ENCODE data around the gene SRP68. TPM values are rescaled to one million over a fixed set of nuclear protein-coding genes. Genes with fewer than 3 reads are reported as not detected.

The SRP68 gene
- total RNA-seq, 1 experiment from 2014 or later, result 106 TPM

GRCh38 chr17:76049836-76050537, 22.3 kb downstream of the SRP68 start:
- intact Hi-C loops (cut with micrococcal nuclease), result no loop called here

GRCh38 chr17:76049239-76049638, 23.1 kb downstream of the SRP68 start:
- CTCF ChIA-PET, result interaction anchor here (0.5 kb wide), 1 partner anchor 49 kb away, joined by 3 read pairs; no protein-coding TSS in a partner anchor
- POLR2A ChIA-PET, result interaction anchor here (1.1 to 1.4 kb wide), 2 partner anchors 10 to 22 kb away, joined by 3 to 4 read pairs; partner anchors contain the start of gene EVPL
- intact Hi-C loops (cut with micrococcal nuclease), result no loop called here
- no peak for DNase-seq (ENCODE audit: unreplicated experiment)
- peaks cover 11% of the 10 kb centered on the region for H3K4me1 Mint-ChIP-seq (ENCODE audit: insufficient read depth, unreplicated experiment)
- H3K9me3 Mint-ChIP-seq (ENCODE audit: unreplicated experiment), result peaks cover 5% of the 10 kb centered on the region
- no peaks in the 10 kb centered on the region for H3K27me3 Mint-ChIP-seq (ENCODE audit: insufficient read depth, unreplicated experiment)
- TF ChIP-seq CTCF (IDR thresholded peaks at IDR 0.05; ENCODE audit: unreplicated experiment), result no peak
- H3K36me3 Mint-ChIP-seq (ENCODE audit: insufficient read depth, unreplicated experiment), result peaks cover 89% of the 10 kb centered on the region
- H3K4me3 Mint-ChIP-seq (ENCODE audit: unreplicated experiment), result no peak overlapping the region
- peak overlapping the region; percentile 27 for H3K27ac Mint-ChIP-seq (ENCODE audit: low read depth, unreplicated experiment)
- BruUV-seq (replicated peaks), result no TSS peak

More at GRCh38 chr17:76049836-76050537, 22.3 kb downstream of the SRP68 start:
- BruUV-seq (replicated peaks), result no TSS peak
- no peak for DNase-seq (ENCODE audit: unreplicated experiment)
- Mint-ChIP-seq H3K4me3 (ENCODE audit: unreplicated experiment) (no peak overlapping the region), H3K36me3 (ENCODE audit: insufficient read depth, unreplicated experiment) (peaks cover 88% of the 10 kb centered on the region), H3K27me3 (ENCODE audit: insufficient read depth, unreplicated experiment) (no peaks in the 10 kb centered on the region), H3K4me1 (ENCODE audit: insufficient read depth, unreplicated experiment) (peaks cover 13% of the 10 kb centered on the region), H3K9me3 (ENCODE audit: unreplicated experiment) (peaks cover 5% of the 10 kb centered on the region), H3K27ac (ENCODE audit: low read depth, unreplicated experiment) (no peak overlapping the region)
- CTCF ChIA-PET, result interaction anchor here (0.6 kb wide), 1 partner anchor 304 kb away, joined by 4 read pairs; no protein-coding TSS in a partner anchor
- POLR2A ChIA-PET, result interaction anchor here (1.1 to 1.4 kb wide), 2 partner anchors 11 to 23 kb away, joined by 3 to 4 read pairs; partner anchors contain the start of gene EVPL
- TF ChIP-seq CTCF (IDR thresholded peaks at IDR 0.05; ENCODE audit: unreplicated experiment), result no peak

GRCh38 chr17:76048711-76049110, 23.6 kb downstream of the SRP68 start:
- no peaks in the 10 kb centered on the region for H3K27me3 Mint-ChIP-seq (ENCODE audit: insufficient read depth, unreplicated experiment)
- peak overlapping the region; percentile 27 for H3K27ac Mint-ChIP-seq (ENCODE audit: low read depth, unreplicated experiment)
- POLR2A ChIA-PET, result interaction anchor here (1.1 kb wide), 1 partner anchor 9 kb away, joined by 4 read pairs; no protein-coding TSS in a partner anchor
- no TSS peak for BruUV-seq (replicated peaks)
- H3K4me3 Mint-ChIP-seq (ENCODE audit: unreplicated experiment), result no peak overlapping the region
- intact Hi-C loops (cut with micrococcal nuclease), result no loop called here
- no peak for TF ChIP-seq CTCF (IDR thresholded peaks at IDR 0.05; ENCODE audit: unreplicated experiment)
- peaks cover 6% of the 10 kb centered on the region for H3K4me1 Mint-ChIP-seq (ENCODE audit: insufficient read depth, unreplicated experiment)
- H3K36me3 Mint-ChIP-seq (ENCODE audit: insufficient read depth, unreplicated experiment), result peaks cover 89% of the 10 kb centered on the region
- H3K9me3 Mint-ChIP-seq (ENCODE audit: unreplicated experiment), result no peaks in the 10 kb centered on the region
- DNase-seq (ENCODE audit: unreplicated experiment), result no peak
- CTCF ChIA-PET, result interaction anchor here (0.5 kb wide), 1 partner anchor 49 kb away, joined by 3 read pairs; no protein-coding TSS in a partner anchor

- H3K27me3 Mint-ChIP-seq (ENCODE audit: insufficient read depth, unreplicated experiment), result no peaks in the 10 kb centered on the region
- no peak overlapping the region for H3K4me3 Mint-ChIP-seq (ENCODE audit: unreplicated experiment)
- no peak for TF ChIP-seq CTCF (IDR thresholded peaks at IDR 0.05; ENCODE audit: unreplicated experiment)
- ChIA-PET POLR2A (no interaction called here), CTCF (interaction anchor here (1.1 kb wide), 1 partner anchor 15 kb away, joined by 5 read pairs; no protein-coding TSS in a partner anchor)
- peaks cover 89% of the 10 kb centered on the region for H3K36me3 Mint-ChIP-seq (ENCODE audit: insufficient read depth, unreplicated experiment)
- no TSS peak for BruUV-seq (replicated peaks)
- no peaks in the 10 kb centered on the region for H3K4me1 Mint-ChIP-seq (ENCODE audit: insufficient read depth, unreplicated experiment)
- no peaks in the 10 kb centered on the region for H3K9me3 Mint-ChIP-seq (ENCODE audit: unreplicated experiment)
- no peak for DNase-seq (ENCODE audit: unreplicated experiment)
- H3K27ac Mint-ChIP-seq (ENCODE audit: low read depth, unreplicated experiment), result no peak overlapping the region
- intact Hi-C loops (cut with micrococcal nuclease), result no loop called here
Observed at GRCh38 chr17:76048025-76048605, 24.2 kb downstream of the SRP68 start.
